GM23338 (cell line): ENCODE results near the gene KIFBP. TPM values are rescaled to one million over a fixed set of nuclear protein-coding genes. Genes with fewer than 3 reads are reported as not detected.

Experiments
- ATAC-seq: fragments of 200-7000 bp; cut with Tn5 transposase; 3 replicates; pipeline ENCODE4 v1.9.1; 2020
- DNase-seq: peaks from one replicate; pipeline ENCODE4 v3.0.0-alpha.2; 2015; ENCODE audit warnings: low spot score
- H2AFZ ChIP-seq: fragments of 200-600 bp; sonication (generic); 2 replicates; pipeline ENCODE4 v1.8.0; 2016; ENCODE audit warnings: antibody characterized with exemption, mild to moderate bottlenecking, moderate library complexity
- H3F3A ChIP-seq: fragments of 200-600 bp; sonication (generic); replicated peaks from 2 replicates; pipeline ENCODE4 v1.8.0; 2017; ENCODE audit warnings: antibody characterized with exemption, mixed run types, low read depth
- H3K27ac ChIP-seq: fragments of 200-600 bp; sonication (generic); 2 replicates; pipeline ENCODE4 v1.6.1; 2016; ENCODE audit warnings: low read depth
- H3K27me3 ChIP-seq: fragments of 200-600 bp; sonication (generic); 2 replicates; pipeline ENCODE4 v1.8.0; 2016; ENCODE audit warnings: mild to moderate bottlenecking, mixed run types, moderate library complexity; ENCODE audit not compliant: insufficient read depth
- H3K36me3 ChIP-seq: fragments of 200-600 bp; sonication (generic); 2 replicates; pipeline ENCODE4 v1.8.0; 2016; ENCODE audit warnings: mild to moderate bottlenecking; ENCODE audit not compliant: insufficient read depth
- H3K4me1 ChIP-seq: fragments of 200-600 bp; sonication (generic); 2 replicates; pipeline ENCODE4 v1.8.0; 2016; ENCODE audit warnings: mild to moderate bottlenecking, moderate library complexity; ENCODE audit not compliant: insufficient read depth
- H3K4me2 ChIP-seq: fragments of 200-600 bp; sonication (generic); 2 replicates; pipeline ENCODE4 v1.7.1; 2017; ENCODE audit warnings: mixed run types
- H3K4me3 ChIP-seq: fragments of 200-600 bp; sonication (generic); 2 replicates; pipeline ENCODE4 v1.6.1; 2016; ENCODE audit warnings: mixed run types
- H3K79me2 ChIP-seq: fragments of 200-600 bp; sonication (generic); replicated peaks from 2 replicates; pipeline ENCODE4 v1.8.0; 2017; ENCODE audit warnings: mild to moderate bottlenecking; ENCODE audit not compliant: insufficient read depth
- H3K9me2 ChIP-seq: fragments of 200-600 bp; sonication (generic); 2 replicates; pipeline ENCODE4 v1.8.0; 2017; ENCODE audit not compliant: insufficient read depth
- H4K20me1 ChIP-seq: fragments of 200-600 bp; sonication (generic); replicated peaks from 2 replicates; pipeline ENCODE4 v1.8.0; 2017; ENCODE audit warnings: mild to moderate bottlenecking; ENCODE audit not compliant: insufficient read depth
- H3K27ac Mint-ChIP-seq: 2 replicates; pipeline ENCODE4 v1.8.0; 2020; ENCODE audit warnings: inconsistent platforms, mild to moderate bottlenecking, moderate library complexity, mixed read lengths
- H3K27me3 Mint-ChIP-seq: 3 replicates; pipeline ENCODE4 v1.8.0; 2022; ENCODE audit warnings: low read depth, mild to moderate bottlenecking, moderate library complexity, mixed read lengths, inconsistent platforms; ENCODE audit not compliant: insufficient read depth, poor library complexity
- H3K36me3 Mint-ChIP-seq: 3 replicates; pipeline ENCODE4 v1.8.0; 2021; ENCODE audit warnings: low read depth, mild to moderate bottlenecking, inconsistent platforms, moderate library complexity, mixed read lengths
- H3K4me1 Mint-ChIP-seq: 3 replicates; pipeline ENCODE4 v1.8.0; 2020; ENCODE audit warnings: mild to moderate bottlenecking, inconsistent platforms, mixed read lengths
- H3K4me3 Mint-ChIP-seq: 3 replicates; pipeline ENCODE4 v1.8.0; 2021; ENCODE audit warnings: moderate library complexity, mild to moderate bottlenecking, inconsistent platforms, mixed read lengths
- H3K9me3 Mint-ChIP-seq: 3 replicates; pipeline ENCODE4 v1.8.0; 2020; ENCODE audit warnings: moderate library complexity, mild to moderate bottlenecking, inconsistent platforms, mixed read lengths
- CREB1 ChIP-seq: fragments of 250-450 bp; sonication (Bioruptor Pico); IDR thresholded peaks from 2 replicates; pipeline ENCODE4 v1.5.0; 2020; ENCODE audit warnings: low read depth, mild to moderate bottlenecking, moderate library complexity
- EZH2 ChIP-seq: fragments of 200-600 bp; sonication (generic); IDR thresholded peaks from one replicate; pipeline ENCODE4 v1.8.0; 2017; ENCODE audit warnings: antibody characterized with exemption, mild to moderate bottlenecking, low read depth; ENCODE audit not compliant: unreplicated experiment
- NANOG ChIP-seq: IDR thresholded peaks from 2 replicates; pipeline ENCODE4 v1.6.1; 2016; ENCODE audit warnings: antibody characterized with exemption, borderline replicate concordance
- STAT1 ChIP-seq: IDR thresholded peaks from one replicate; pipeline ENCODE4 v1.6.1; 2016; ENCODE audit warnings: antibody characterized with exemption; ENCODE audit not compliant: unreplicated experiment
- ZNF114 ChIP-seq: fragments of 250-450 bp; sonication (Bioruptor Pico); IDR thresholded peaks from 2 replicates; pipeline ENCODE4 v1.5.0; 2020; ENCODE audit warnings: mild to moderate bottlenecking, moderate library complexity
- polyA plus RNA-seq: library from polyadenylated mRNA; unstranded; fragments of >200 nt; fragmentation: Nextera tagmentation; extraction: Ambion mirVana; gene quantifications from 2 replicates; pipeline ENCODE4 v1.2.1, GENCODE V29; 2016
- total RNA-seq: library from RNA; depleted of rRNA; stranded (reverse); fragments of >200 nt; shearing (Covaris generic); gene quantifications from 2 replicates; pipeline ENCODE4 v1.2.3, GENCODE V29; 2014
- TF ChIP-seq, protein P1 (sequence below): IDR thresholded peaks from one replicate; pipeline ENCODE4 v1.6.1; 2018; ENCODE audit warnings: antibody characterized with exemption; ENCODE audit not compliant: unreplicated experiment
- TF ChIP-seq, protein P2 (sequence below), 2 experiments: fragments of 200-600 bp in 1 of 2; sonication (generic) in 1 of 2; conservative IDR thresholded peaks; 2 replicates each; pipeline versions ENCODE4 v1.5.1 to v1.6.1; 2016 to 2017; ENCODE audit warnings: antibody characterized with exemption in 2 of 2, low read depth in 2 of 2, mild to moderate bottlenecking in 2 of 2, moderate library complexity in 1 of 2

KIFBP gene
- total and polyA plus RNA-seq, 2 experiments from 2014 or later, result 24.5 to 39.8 TPM

DNA sequence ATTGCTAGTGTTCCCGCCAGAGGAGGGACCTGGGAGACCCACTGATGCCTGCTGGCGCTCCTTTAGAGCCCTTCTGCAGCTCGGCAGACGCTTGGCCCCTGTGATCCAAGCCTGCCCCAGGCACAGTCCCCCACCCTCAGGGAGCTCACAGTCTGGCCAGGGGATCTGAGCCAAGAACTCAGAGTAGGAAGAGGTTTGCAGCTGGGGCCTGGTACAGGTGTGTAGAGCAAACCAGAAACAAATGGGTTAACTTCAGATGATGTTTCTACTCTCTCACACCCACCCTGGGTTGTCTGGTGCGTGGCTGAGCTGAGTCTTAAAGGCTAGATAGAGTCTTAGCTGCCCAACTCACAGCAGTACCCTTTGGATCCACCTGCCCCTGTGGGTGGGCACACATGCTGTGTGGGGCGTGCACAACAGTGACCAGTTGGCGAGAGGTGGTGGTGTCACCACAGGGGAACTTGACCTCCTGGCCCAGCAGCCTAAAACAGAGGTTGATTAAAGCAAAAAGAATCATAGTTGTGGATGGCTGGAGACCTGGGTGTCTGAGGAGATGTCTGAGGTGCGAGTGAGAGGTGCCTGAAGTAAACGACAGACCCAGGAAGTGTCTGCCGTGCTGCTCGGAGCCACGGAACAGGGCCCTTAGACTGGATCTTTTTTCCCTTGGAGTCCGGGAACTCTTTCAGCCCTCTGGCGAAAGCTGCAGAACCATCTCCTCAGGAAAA, 68.1 kb downstream of the KIFBP start:
- no peaks in the 10 kb centered on the region for H3F3A ChIP-seq
- H3K27ac Mint-ChIP-seq, result no peak overlapping the region
- H4K20me1 ChIP-seq, result no peaks in the 10 kb centered on the region
- H3K36me3 ChIP-seq, result no peaks in the 10 kb centered on the region
- ATAC-seq (no peak; the same call in 2 of the 3 replicates), DNase-seq (no peak)
- H3K27me3 Mint-ChIP-seq, result peaks cover 12% of the 10 kb centered on the region
- H3K36me3 Mint-ChIP-seq, result no peaks in the 10 kb centered on the region
- no peaks in the 10 kb centered on the region for H3K4me1 ChIP-seq
- H3K4me3 ChIP-seq, result no peak overlapping the region
- H3K4me2 ChIP-seq, result no peak overlapping the region
- peaks cover 6% of the 10 kb centered on the region for H3K4me1 Mint-ChIP-seq
- H3K9me2 ChIP-seq, result no peaks in the 10 kb centered on the region
- TF ChIP-seq ZNF114 (CRISPR knock-in tag) (no peak), CREB1 (CRISPR knock-in tag) (no peak), EZH2 (no peak)
- TF ChIP-seq, protein P1, sequence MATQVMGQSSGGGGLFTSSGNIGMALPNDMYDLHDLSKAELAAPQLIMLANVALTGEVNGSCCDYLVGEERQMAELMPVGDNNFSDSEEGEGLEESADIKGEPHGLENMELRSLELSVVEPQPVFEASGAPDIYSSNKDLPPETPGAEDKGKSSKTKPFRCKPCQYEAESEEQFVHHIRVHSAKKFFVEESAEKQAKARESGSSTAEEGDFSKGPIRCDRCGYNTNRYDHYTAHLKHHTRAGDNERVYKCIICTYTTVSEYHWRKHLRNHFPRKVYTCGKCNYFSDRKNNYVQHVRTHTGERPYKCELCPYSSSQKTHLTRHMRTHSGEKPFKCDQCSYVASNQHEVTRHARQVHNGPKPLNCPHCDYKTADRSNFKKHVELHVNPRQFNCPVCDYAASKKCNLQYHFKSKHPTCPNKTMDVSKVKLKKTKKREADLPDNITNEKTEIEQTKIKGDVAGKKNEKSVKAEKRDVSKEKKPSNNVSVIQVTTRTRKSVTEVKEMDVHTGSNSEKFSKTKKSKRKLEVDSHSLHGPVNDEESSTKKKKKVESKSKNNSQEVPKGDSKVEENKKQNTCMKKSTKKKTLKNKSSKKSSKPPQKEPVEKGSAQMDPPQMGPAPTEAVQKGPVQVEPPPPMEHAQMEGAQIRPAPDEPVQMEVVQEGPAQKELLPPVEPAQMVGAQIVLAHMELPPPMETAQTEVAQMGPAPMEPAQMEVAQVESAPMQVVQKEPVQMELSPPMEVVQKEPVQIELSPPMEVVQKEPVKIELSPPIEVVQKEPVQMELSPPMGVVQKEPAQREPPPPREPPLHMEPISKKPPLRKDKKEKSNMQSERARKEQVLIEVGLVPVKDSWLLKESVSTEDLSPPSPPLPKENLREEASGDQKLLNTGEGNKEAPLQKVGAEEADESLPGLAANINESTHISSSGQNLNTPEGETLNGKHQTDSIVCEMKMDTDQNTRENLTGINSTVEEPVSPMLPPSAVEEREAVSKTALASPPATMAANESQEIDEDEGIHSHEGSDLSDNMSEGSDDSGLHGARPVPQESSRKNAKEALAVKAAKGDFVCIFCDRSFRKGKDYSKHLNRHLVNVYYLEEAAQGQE, result no peak
- no peaks in the 10 kb centered on the region for H3K79me2 ChIP-seq
- no peak overlapping the region for H3K4me3 Mint-ChIP-seq
- no peak overlapping the region for H3K27ac ChIP-seq
- peak overlapping the region; percentile 90 for H2AFZ ChIP-seq
- H3K9me3 Mint-ChIP-seq, result no peaks in the 10 kb centered on the region
- no peaks in the 10 kb centered on the region for H3K27me3 ChIP-seq

DNA sequence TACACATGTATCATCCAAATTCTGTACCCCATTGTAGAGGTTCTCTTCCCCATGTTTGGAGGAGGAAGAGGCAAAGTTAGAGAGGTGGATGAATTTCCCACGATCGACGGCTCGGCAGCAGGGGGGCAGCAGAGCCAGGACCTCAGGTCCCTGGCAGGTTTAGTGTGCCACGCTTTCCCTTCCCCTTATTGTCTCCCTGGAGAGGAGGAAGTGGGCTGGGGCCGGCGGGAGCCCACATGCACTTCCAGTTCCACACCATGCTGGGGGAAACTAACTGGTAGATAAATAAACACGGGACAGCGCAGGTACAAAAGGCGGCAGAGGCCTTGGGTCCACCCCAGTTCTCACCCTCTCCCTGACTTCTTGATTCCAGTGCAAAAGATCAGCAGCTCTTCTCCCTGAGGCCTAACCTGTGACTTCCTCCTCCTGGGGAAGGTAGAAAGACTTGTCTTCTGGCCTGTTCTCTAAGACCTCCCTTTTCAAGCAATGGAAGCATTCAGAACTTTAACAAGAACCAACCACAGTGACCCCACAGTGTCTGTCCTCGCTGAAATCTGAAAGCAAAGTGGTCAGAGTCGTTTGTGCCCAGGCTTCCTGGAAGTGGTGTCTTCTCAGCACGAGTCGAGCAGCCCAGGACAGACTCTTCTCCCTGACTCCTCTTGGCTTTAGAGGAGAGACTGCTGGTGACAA, 68.8 kb downstream of the KIFBP start:
- DNase-seq, result peak; percentile 51
- Histone ChIP-seq H4K20me1 (no peaks in the 10 kb centered on the region), H3K27me3 (no peaks in the 10 kb centered on the region), H3K27ac (no peak overlapping the region), H3K4me3 (no peak overlapping the region), H3K79me2 (no peaks in the 10 kb centered on the region), H2AFZ (peak overlapping the region; percentile 90), H3K9me2 (no peaks in the 10 kb centered on the region), H3K4me2 (no peak overlapping the region), H3K4me1 (no peaks in the 10 kb centered on the region), H3K36me3 (no peaks in the 10 kb centered on the region), H3F3A (no peaks in the 10 kb centered on the region)
- no peaks in the 10 kb centered on the region for H3K36me3 Mint-ChIP-seq
- H3K9me3 Mint-ChIP-seq, result no peaks in the 10 kb centered on the region
- H3K27ac Mint-ChIP-seq, result no peak overlapping the region
- H3K4me1 Mint-ChIP-seq, result peaks cover 6% of the 10 kb centered on the region
- peak; percentile 53 for ATAC-seq
- peaks cover 12% of the 10 kb centered on the region for H3K27me3 Mint-ChIP-seq
- no peak overlapping the region for H3K4me3 Mint-ChIP-seq
- no peak for TF ChIP-seq NANOG
- TF ChIP-seq STAT1, result no peak
- TF ChIP-seq, protein P2, sequence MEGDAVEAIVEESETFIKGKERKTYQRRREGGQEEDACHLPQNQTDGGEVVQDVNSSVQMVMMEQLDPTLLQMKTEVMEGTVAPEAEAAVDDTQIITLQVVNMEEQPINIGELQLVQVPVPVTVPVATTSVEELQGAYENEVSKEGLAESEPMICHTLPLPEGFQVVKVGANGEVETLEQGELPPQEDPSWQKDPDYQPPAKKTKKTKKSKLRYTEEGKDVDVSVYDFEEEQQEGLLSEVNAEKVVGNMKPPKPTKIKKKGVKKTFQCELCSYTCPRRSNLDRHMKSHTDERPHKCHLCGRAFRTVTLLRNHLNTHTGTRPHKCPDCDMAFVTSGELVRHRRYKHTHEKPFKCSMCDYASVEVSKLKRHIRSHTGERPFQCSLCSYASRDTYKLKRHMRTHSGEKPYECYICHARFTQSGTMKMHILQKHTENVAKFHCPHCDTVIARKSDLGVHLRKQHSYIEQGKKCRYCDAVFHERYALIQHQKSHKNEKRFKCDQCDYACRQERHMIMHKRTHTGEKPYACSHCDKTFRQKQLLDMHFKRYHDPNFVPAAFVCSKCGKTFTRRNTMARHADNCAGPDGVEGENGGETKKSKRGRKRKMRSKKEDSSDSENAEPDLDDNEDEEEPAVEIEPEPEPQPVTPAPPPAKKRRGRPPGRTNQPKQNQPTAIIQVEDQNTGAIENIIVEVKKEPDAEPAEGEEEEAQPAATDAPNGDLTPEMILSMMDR (conservative IDR thresholded peaks at IDR 0.05; ENCODE audit: low read depth in 2 of 2), result peak in 1 of 2 experiments; percentile 33; a peak in 2 of 4 replicates
- TF ChIP-seq, protein P1, result no peak
